ENCODE data around the gene CILP. TPM values are rescaled to one million over a fixed set of nuclear protein-coding genes. Genes with fewer than 3 reads are reported as not detected.

CILP gene
- total and polyA plus RNA-seq, 11 donors, result 0.76 to 58.5 (median 12.0) TPM

- intact Hi-C loops (cut with DNase I), result loop anchor here in 2 of 10 donors (5.0 to 10.0 kb wide), 2 partner anchors 67 to 190 kb away; no protein-coding TSS in a partner anchor
- ATAC-seq, result no peak
- no peak overlapping the region for H3K4me3 ChIP-seq
Measured at GRCh38 chr15:65204931-65205660, 6.2 kb downstream of the CILP start.

GRCh38 chr15:65204236-65204930 is 6.9 kb downstream of the CILP start:
- intact Hi-C loops (cut with DNase I), result loop anchor here in 1 of 10 donors (10.0 kb wide), 1 partner anchor 190 kb away; no protein-coding TSS in a partner anchor
- 88 to 93% (median 93%) methylated on average over 6 of the region's 6 CpGs for WGBS, 4 donors

More at GRCh38 chr15:65204931-65205660, 6.2 kb downstream of the CILP start:
- 87 to 92% (median 91%) methylated on average over 8 to 12 of the region's 12 CpGs for WGBS, 4 donors
- Histone ChIP-seq H3K27me3 (no peaks in the 10 kb centered on the region), H3K4me1 (peaks cover 0 to 17% (median 0%) of the 10 kb centered on the region in 12 donors), H3K9me3 (no peaks in the 10 kb centered on the region), H3K36me3 (no peaks in the 10 kb centered on the region), H3K27ac (no peak overlapping the region)
- TF ChIP-seq CTCF (IDR thresholded peaks at IDR 0.05) (no peak), POLR2A (IDR thresholded peaks at IDR 0.05) (no peak)
- DNase-seq, result no peak

GRCh38 chr15:65201918-65202317 is 9.4 kb downstream of the CILP start:
- ATAC-seq (no peak), DNase-seq (no peak)
- H3K4me3 ChIP-seq, result no peak overlapping the region
- H3K9me3 ChIP-seq, result no peaks in the 10 kb centered on the region
- no peaks in the 10 kb centered on the region for H3K4me1 ChIP-seq
- intact Hi-C loops (cut with DNase I), result loop anchor here in 1 of 10 donors (10.0 kb wide), 1 partner anchor 193 kb away; no protein-coding TSS in a partner anchor
- 64 to 96% (median 88%) methylated on average over 1 of the region's 1 CpG for WGBS, 4 donors
- H3K36me3 ChIP-seq, result no peaks in the 10 kb centered on the region
- TF ChIP-seq POLR2A (IDR thresholded peaks at IDR 0.05) (no peak), CTCF (IDR thresholded peaks at IDR 0.05) (no peak)
- H3K27ac ChIP-seq, result no peak overlapping the region
- no peaks in the 10 kb centered on the region for H3K27me3 ChIP-seq

More at GRCh38 chr15:65204236-65204930, 6.9 kb downstream of the CILP start:
- Histone ChIP-seq H3K9me3 (no peaks in the 10 kb centered on the region), H3K27ac (no peak overlapping the region), H3K36me3 (no peaks in the 10 kb centered on the region), H3K4me3 (no peak overlapping the region), H3K4me1 (peaks cover 0 to 10% (median 0%) of the 10 kb centered on the region in 12 donors), H3K27me3 (no peaks in the 10 kb centered on the region)
- TF ChIP-seq CTCF (IDR thresholded peaks at IDR 0.05) (no peak), POLR2A (IDR thresholded peaks at IDR 0.05) (no peak)
- ATAC-seq (no peak), DNase-seq (no peak)

- no peaks in the 10 kb centered on the region for H3K27me3 ChIP-seq
- ATAC-seq (no peak), DNase-seq (no peak)
- peaks cover 0 to 10% (median 0%) of the 10 kb centered on the region in 12 donors for H3K4me1 ChIP-seq
- TF ChIP-seq POLR2A (IDR thresholded peaks at IDR 0.05), result no peak
- TF ChIP-seq CTCF (IDR thresholded peaks at IDR 0.05), result no peak
- H3K4me3 ChIP-seq, result no peak overlapping the region
- no peaks in the 10 kb centered on the region for H3K36me3 ChIP-seq
- no peaks in the 10 kb centered on the region for H3K9me3 ChIP-seq
- H3K27ac ChIP-seq, result no peak overlapping the region
- 92 to 96% (median 94%) methylated on average over 11 to 12 of the region's 12 CpGs for WGBS, 4 donors
- intact Hi-C loops (cut with DNase I), result loop anchor here in 2 of 10 donors (10.0 kb wide), 1 partner anchor 186 kb away; no protein-coding TSS in a partner anchor
Measured at GRCh38 chr15:65198571-65198970, 12.7 kb downstream of the CILP start.

Data from heart left ventricle (tissue), 16 donors.